ENCODE results near the gene BRIP1. TPM values are rescaled to one million over a fixed set of nuclear protein-coding genes. Genes with fewer than 3 reads are reported as not detected.

Gene BRIP1
- total and polyA plus RNA-seq, 4 donors, result 0.21 to 4.3 (median 0.82) TPM

- Histone ChIP-seq H3K4me3 (no peak overlapping the region), H3K27ac (ENCODE audit: low read depth in 1 of 2, low read length in 1 of 2) (no peak overlapping the region), H3K27me3 (ENCODE audit: control insufficient read depth in 3 of 3, insufficient read depth in 3 of 3, low read length in 2 of 3) (no peaks in the 10 kb centered on the region), H3K9ac (ENCODE audit: insufficient read depth in 1 of 2, low read length in 2 of 2) (no peak overlapping the region), H3K9me3 (ENCODE audit: control insufficient read depth in 4 of 4, insufficient read depth in 3 of 4, low read length in 3 of 4) (peaks cover 0 to 9% (median 3%) of the 10 kb centered on the region in 4 donors), H3K4me1 (ENCODE audit: control insufficient read depth in 5 of 5, insufficient read depth in 5 of 5, low read length in 5 of 5) (peaks cover 0 to 2% (median 0%) of the 10 kb centered on the region in 5 donors), H3K36me3 (ENCODE audit: control insufficient read depth in 4 of 4, insufficient read depth in 4 of 4, low read length in 4 of 4) (no peaks in the 10 kb centered on the region)
- WGBS, 2 donors, result 53 to 87% methylated on average over 1 of the region's 1 CpG
- DNase-seq (no peak), ATAC-seq (ENCODE audit: insufficient read depth, low FRiP score) (no peak)
- TF ChIP-seq CTCF (IDR thresholded peaks at IDR 0.05; ENCODE audit: control extremely low read depth, extremely low read depth), result no peak
Observed at GRCh38 chr17:61638087-61638486, 225.2 kb downstream of the BRIP1 start.

- H3K9me3 ChIP-seq (ENCODE audit: control insufficient read depth in 4 of 4, insufficient read depth in 3 of 4, low read length in 3 of 4), result peaks cover 0 to 9% (median 3%) of the 10 kb centered on the region in 4 donors
- no peak overlapping the region for H3K4me3 ChIP-seq
- peak; percentile 59 for TF ChIP-seq CTCF (IDR thresholded peaks at IDR 0.05; ENCODE audit: control extremely low read depth, extremely low read depth)
- H3K9ac ChIP-seq (ENCODE audit: insufficient read depth in 1 of 2, low read length in 2 of 2), result no peak overlapping the region
- no peaks in the 10 kb centered on the region for H3K36me3 ChIP-seq (ENCODE audit: control insufficient read depth in 4 of 4, insufficient read depth in 4 of 4, low read length in 4 of 4)
- peaks cover 0 to 2% (median 0%) of the 10 kb centered on the region in 5 donors for H3K4me1 ChIP-seq (ENCODE audit: control insufficient read depth in 5 of 5, insufficient read depth in 5 of 5, low read length in 5 of 5)
- ATAC-seq (ENCODE audit: insufficient read depth, low FRiP score) (no peak), DNase-seq (peak; percentile 33 to 55 (median 54))
- no peaks in the 10 kb centered on the region for H3K27me3 ChIP-seq (ENCODE audit: control insufficient read depth in 3 of 3, insufficient read depth in 3 of 3, low read length in 2 of 3)
- no peak overlapping the region for H3K27ac ChIP-seq (ENCODE audit: low read depth in 1 of 2, low read length in 1 of 2)
- WGBS, 2 donors, result 16 to 24% methylated on average over 3 of the region's 3 CpGs
Observed at GRCh38 chr17:61635913-61636432, 227.4 kb downstream of the BRIP1 start.

- H3K36me3 ChIP-seq (ENCODE audit: control insufficient read depth in 4 of 4, insufficient read depth in 4 of 4, low read length in 4 of 4), result no peaks in the 10 kb centered on the region
- no peak overlapping the region for H3K9ac ChIP-seq (ENCODE audit: insufficient read depth in 1 of 2, low read length in 2 of 2)
- DNase-seq (no peak), ATAC-seq (ENCODE audit: insufficient read depth, low FRiP score) (no peak)
- no peak overlapping the region for H3K27ac ChIP-seq (ENCODE audit: low read depth in 1 of 2, low read length in 1 of 2)
- H3K4me3 ChIP-seq, result no peak overlapping the region
- no peak for TF ChIP-seq CTCF (IDR thresholded peaks at IDR 0.05; ENCODE audit: control extremely low read depth, extremely low read depth)
- 82 to 87% methylated on average over 5 of the region's 5 CpGs for WGBS, 2 donors
- no peaks in the 10 kb centered on the region for H3K27me3 ChIP-seq (ENCODE audit: control insufficient read depth in 3 of 3, insufficient read depth in 3 of 3, low read length in 2 of 3)
- peaks cover 0 to 9% (median 3%) of the 10 kb centered on the region in 4 donors for H3K9me3 ChIP-seq (ENCODE audit: control insufficient read depth in 4 of 4, insufficient read depth in 3 of 4, low read length in 3 of 4)
- H3K4me1 ChIP-seq (ENCODE audit: control insufficient read depth in 5 of 5, insufficient read depth in 5 of 5, low read length in 5 of 5), result peaks cover 0 to 2% (median 0%) of the 10 kb centered on the region in 5 donors
Observed at GRCh38 chr17:61634942-61635538, 228.3 kb downstream of the BRIP1 start.

Data from lung (tissue), 12 donors.